H9 (cell line): ENCODE data around the gene PLEKHA7. TPM values are rescaled to one million over a fixed set of nuclear protein-coding genes. Genes with fewer than 3 reads are reported as not detected.

Experiments used
- DNase-seq: peaks from one replicate; pipeline ENCODE4 v3.0.0-alpha.2; 2017
- H2AFZ ChIP-seq: one replicate; pipeline ENCODE4 v1.6.1; 2013; ENCODE audit warnings: mild to moderate bottlenecking, low read length, control low read depth, moderate library complexity
- H2AK5ac ChIP-seq: 2 replicates; pipeline ENCODE4 v1.6.1; 2013; ENCODE audit warnings: low read length, control low read depth, mixed read lengths; ENCODE audit not compliant: insufficient read length
- H2BK120ac ChIP-seq: one replicate; pipeline ENCODE4 v1.6.1; 2013; ENCODE audit warnings: low read depth, mild to moderate bottlenecking, low read length, control low read depth, inconsistent platforms; ENCODE audit not compliant: poor library complexity, severe bottlenecking
- H2BK12ac ChIP-seq: 2 replicates; pipeline ENCODE4 v1.6.1; 2013; ENCODE audit warnings: low read length, control low read depth, mixed read lengths, low read depth; ENCODE audit not compliant: insufficient read length
- H2BK15ac ChIP-seq: 2 replicates; pipeline ENCODE4 v1.6.1; 2013; ENCODE audit warnings: low read depth, low read length, control low read depth
- H2BK20ac ChIP-seq: one replicate; pipeline ENCODE4 v1.6.1; 2013; ENCODE audit warnings: low read depth, mild to moderate bottlenecking, low read length, control low read depth, inconsistent platforms; ENCODE audit not compliant: poor library complexity, severe bottlenecking
- H2BK5ac ChIP-seq: 2 replicates; pipeline ENCODE4 v1.6.1; 2013; ENCODE audit warnings: low read length, control low read depth, mixed read lengths; ENCODE audit not compliant: insufficient read length
- H3K14ac ChIP-seq: 2 replicates; pipeline ENCODE4 v1.6.1; 2013; ENCODE audit warnings: low read length, control low read depth; ENCODE audit not compliant: insufficient read depth
- H3K18ac ChIP-seq: 2 replicates; pipeline ENCODE4 v1.6.1; 2013; ENCODE audit warnings: low read depth, mild to moderate bottlenecking, mixed read lengths, low read length, control low read depth; ENCODE audit not compliant: insufficient read length
- H3K23ac ChIP-seq: 2 replicates; pipeline ENCODE4 v1.6.1; 2013; ENCODE audit warnings: low read length, control low read depth, mixed read lengths, low read depth; ENCODE audit not compliant: insufficient read length
- H3K23me2 ChIP-seq: 2 replicates; pipeline ENCODE4 v1.6.1; 2013; ENCODE audit warnings: low read depth, mild to moderate bottlenecking, mixed read lengths, low read length, control low read depth; ENCODE audit not compliant: insufficient read length, poor library complexity, severe bottlenecking
- H3K27ac ChIP-seq: 2 replicates; pipeline ENCODE4 v1.5.1; 2013; ENCODE audit warnings: low read length, control low read depth, mixed read lengths, low read depth; ENCODE audit not compliant: insufficient read length
- H3K27me3 ChIP-seq: 2 replicates; pipeline ENCODE4 v1.6.1; 2013; ENCODE audit warnings: low read length, control low read depth, inconsistent platforms; ENCODE audit not compliant: insufficient read depth
- H3K4ac ChIP-seq: 2 replicates; pipeline ENCODE4 v1.6.1; 2013; ENCODE audit warnings: low read depth, mild to moderate bottlenecking, control low read depth, inconsistent platforms, low read length, moderate library complexity
- H3K4me1 ChIP-seq: 2 replicates; pipeline ENCODE4 v1.6.1; 2013; ENCODE audit warnings: low read length, control low read depth, inconsistent platforms; ENCODE audit not compliant: insufficient read depth
- H3K4me2 ChIP-seq: 2 replicates; pipeline ENCODE4 v1.6.1; 2013; ENCODE audit warnings: low read length, control low read depth, mixed read lengths; ENCODE audit not compliant: insufficient read length, insufficient read depth
- H3K56ac ChIP-seq: 2 replicates; pipeline ENCODE4 v1.6.1; 2013; ENCODE audit warnings: low read depth, mild to moderate bottlenecking, mixed read lengths, low read length, control low read depth; ENCODE audit not compliant: insufficient read length
- H3K79me1 ChIP-seq: 2 replicates; pipeline ENCODE4 v1.6.1; 2013; ENCODE audit warnings: low read depth, mild to moderate bottlenecking, moderate library complexity, low read length, control low read depth, inconsistent platforms; ENCODE audit not compliant: insufficient read depth, poor library complexity, severe bottlenecking
- H3K79me2 ChIP-seq: 2 replicates; pipeline ENCODE4 v1.6.1; 2013; ENCODE audit warnings: low read length, control low read depth, inconsistent platforms; ENCODE audit not compliant: insufficient read depth
- H3K9ac ChIP-seq: 2 replicates; pipeline ENCODE4 v1.6.1; 2013; ENCODE audit warnings: low read length, control low read depth, mixed read lengths; ENCODE audit not compliant: insufficient read length; ENCODE audit errors: extremely low read depth
- H3K9me3 ChIP-seq: one replicate; pipeline ENCODE4 v1.6.1; 2013; ENCODE audit warnings: low read depth, low read length, inconsistent platforms; ENCODE audit not compliant: control insufficient read depth
- H3T11ph ChIP-seq: one replicate; pipeline ENCODE4 v1.6.1; 2013; ENCODE audit warnings: mild to moderate bottlenecking, low read length, control low read depth, inconsistent platforms
- H4K20me1 ChIP-seq: one replicate; pipeline ENCODE4 v1.6.1; 2013; ENCODE audit not compliant: control insufficient read depth, insufficient read length, insufficient read depth
- H4K5ac ChIP-seq: 2 replicates; pipeline ENCODE4 v1.6.1; 2013; ENCODE audit warnings: low read depth, mild to moderate bottlenecking, mixed read lengths, low read length, control low read depth; ENCODE audit not compliant: insufficient read length
- H4K8ac ChIP-seq: replicated peaks from 2 replicates; pipeline ENCODE4 v1.6.1; 2013; ENCODE audit warnings: low read length, control low read depth, mixed read lengths, low read depth; ENCODE audit not compliant: insufficient read length
- H4K91ac ChIP-seq: 2 replicates; pipeline ENCODE4 v1.6.1; 2013; ENCODE audit warnings: low read depth, mild to moderate bottlenecking, moderate library complexity, mixed read lengths, low read length, control low read depth; ENCODE audit not compliant: insufficient read length
- H3K27ac Mint-ChIP-seq, 3 experiments: 2 replicates in 2 of 3; 3 replicates in 1 of 3; pipeline ENCODE4 v1.8.0; 2020 to 2021; ENCODE audit warnings: mixed read lengths in 3 of 3, mild to moderate bottlenecking in 1 of 3, moderate library complexity in 1 of 3
- H3K27me3 Mint-ChIP-seq: 2 replicates; pipeline ENCODE4 v1.8.0; 2021; ENCODE audit warnings: low read depth, mild to moderate bottlenecking, moderate library complexity, mixed read lengths
- H3K36me3 Mint-ChIP-seq, 3 experiments: 2 replicates in 2 of 3; 3 replicates in 1 of 3; pipeline ENCODE4 v1.8.0; 2020 to 2021; ENCODE audit warnings: low read depth in 3 of 3, mixed read lengths in 3 of 3; ENCODE audit not compliant: insufficient read depth in 1 of 3
- H3K4me1 Mint-ChIP-seq, 2 experiments: 2 replicates each; pipeline ENCODE4 v1.8.0; 2020; ENCODE audit warnings: mixed read lengths in 2 of 2
- H3K4me3 Mint-ChIP-seq, 2 experiments: 2 replicates in 1 of 2; 3 replicates in 1 of 2; pipeline ENCODE4 v1.8.0; 2020 to 2021; ENCODE audit warnings: mild to moderate bottlenecking in 2 of 2, mixed read lengths in 2 of 2, moderate library complexity in 1 of 2
- H3K9me3 Mint-ChIP-seq, 2 experiments: 2 replicates in 1 of 2; 3 replicates in 1 of 2; pipeline ENCODE4 v1.8.0; 2020; ENCODE audit warnings: mild to moderate bottlenecking in 2 of 2, mixed read lengths in 2 of 2, moderate library complexity in 1 of 2
- WGBS: extraction: QIAGEN DNeasy Blood & Tissue Kit; methylation state at CpG from one replicate; pipeline ENCODE4 v1.1.7; 2013; ENCODE audit warnings: missing lambda C conversion rate, low lambda C conversion rate, mixed read lengths; ENCODE audit not compliant: insufficient read length; ENCODE audit errors: extremely low coverage; 5-methylcytosine and 5-hydroxymethylcytosine counted together
- total RNA-seq: library from RNA; stranded (reverse); gene quantifications from 2 replicates; pipeline ENCODE4 v1.2.1, GENCODE V29; 2021
- TF ChIP-seq, protein P1 (sequence below): fragments of 200-600 bp; sonication (generic); conservative IDR thresholded peaks from 3 replicates; pipeline ENCODE4 v1.8.0; 2021; ENCODE audit warnings: antibody characterized with exemption, mild to moderate bottlenecking

Gene PLEKHA7
- total RNA-seq, 1 experiment from 2014 or later = 21.0 TPM

DNA sequence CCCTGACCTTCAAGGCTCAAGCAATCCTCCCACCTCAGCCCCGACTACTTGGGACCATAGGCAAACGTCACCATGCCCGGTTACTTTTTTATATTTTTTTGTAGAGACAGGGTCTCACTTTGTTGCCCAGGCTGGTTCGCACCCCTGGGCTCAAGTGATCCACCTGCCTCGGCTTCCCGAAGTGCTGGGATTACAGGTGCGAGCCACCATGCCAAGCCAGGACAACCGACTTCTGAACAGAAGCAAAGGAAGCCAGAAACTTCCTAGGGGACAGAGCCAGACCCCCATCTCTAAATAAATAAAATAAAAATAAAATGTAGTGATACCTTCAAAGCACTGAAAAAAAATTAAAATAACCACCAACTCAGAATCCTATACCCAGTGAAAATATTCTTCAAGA is 249.3 kb downstream of the PLEKHA7 start:
- Histone ChIP-seq H2AK5ac (no peak overlapping the region), H3K9ac (no peak overlapping the region), H2BK12ac (no peak overlapping the region), H4K20me1 (no peaks in the 10 kb centered on the region), H2BK120ac (no peak overlapping the region), H3K4ac (no peak overlapping the region), H3K23ac (no peak overlapping the region), H2AFZ (no peak overlapping the region), H4K8ac (no peak overlapping the region), H3K56ac (no peak overlapping the region), H4K91ac (no peak overlapping the region), H3K18ac (no peak overlapping the region), H2BK15ac (no peak overlapping the region), H3K79me1 (no peaks in the 10 kb centered on the region), H3K4me1 (no peaks in the 10 kb centered on the region), H3K23me2 (no peaks in the 10 kb centered on the region), H3K27ac (no peak overlapping the region), H3K9me3 (no peaks in the 10 kb centered on the region), H2BK5ac (no peak overlapping the region), H3K79me2 (no peaks in the 10 kb centered on the region), H2BK20ac (no peak overlapping the region), H3T11ph (no peak overlapping the region), H3K14ac (no peak overlapping the region), H4K5ac (no peak overlapping the region), H3K4me2 (no peak overlapping the region), H3K27me3 (no peaks in the 10 kb centered on the region)
- TF ChIP-seq, protein P1, sequence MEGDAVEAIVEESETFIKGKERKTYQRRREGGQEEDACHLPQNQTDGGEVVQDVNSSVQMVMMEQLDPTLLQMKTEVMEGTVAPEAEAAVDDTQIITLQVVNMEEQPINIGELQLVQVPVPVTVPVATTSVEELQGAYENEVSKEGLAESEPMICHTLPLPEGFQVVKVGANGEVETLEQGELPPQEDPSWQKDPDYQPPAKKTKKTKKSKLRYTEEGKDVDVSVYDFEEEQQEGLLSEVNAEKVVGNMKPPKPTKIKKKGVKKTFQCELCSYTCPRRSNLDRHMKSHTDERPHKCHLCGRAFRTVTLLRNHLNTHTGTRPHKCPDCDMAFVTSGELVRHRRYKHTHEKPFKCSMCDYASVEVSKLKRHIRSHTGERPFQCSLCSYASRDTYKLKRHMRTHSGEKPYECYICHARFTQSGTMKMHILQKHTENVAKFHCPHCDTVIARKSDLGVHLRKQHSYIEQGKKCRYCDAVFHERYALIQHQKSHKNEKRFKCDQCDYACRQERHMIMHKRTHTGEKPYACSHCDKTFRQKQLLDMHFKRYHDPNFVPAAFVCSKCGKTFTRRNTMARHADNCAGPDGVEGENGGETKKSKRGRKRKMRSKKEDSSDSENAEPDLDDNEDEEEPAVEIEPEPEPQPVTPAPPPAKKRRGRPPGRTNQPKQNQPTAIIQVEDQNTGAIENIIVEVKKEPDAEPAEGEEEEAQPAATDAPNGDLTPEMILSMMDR = no peak
- no CpG with 5 or more reads among the region's 8 CpGs for WGBS
- Mint-ChIP-seq H3K27me3 (no peaks in the 10 kb centered on the region; the same call in 1 of the 2 replicates), H3K36me3 (no peaks in the 10 kb centered on the region), H3K9me3 (no peaks in the 10 kb centered on the region), H3K4me3 (no peak overlapping the region), H3K27ac (no peak overlapping the region), H3K4me1 (no peaks in the 10 kb centered on the region)
- DNase-seq = no peak
